ENCODE data around the gene NR3C1.

DNA sequence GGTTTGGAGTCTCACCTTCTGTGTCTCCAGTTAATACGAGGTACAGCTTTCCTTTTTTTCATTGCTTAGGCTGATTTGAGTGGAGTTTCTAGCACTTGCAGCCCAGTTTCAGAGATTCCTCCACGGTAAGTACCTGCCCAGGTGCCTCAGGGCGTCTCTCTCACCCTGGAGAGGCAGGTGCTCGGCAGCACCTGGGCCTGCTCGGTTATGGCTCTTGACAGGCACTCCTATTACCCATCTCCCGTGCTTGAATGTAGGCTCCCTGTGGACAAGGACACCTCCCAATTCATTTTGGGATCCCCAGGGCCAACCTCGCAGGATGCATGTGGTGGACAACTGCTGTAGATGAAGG lies 144.3 kb downstream of the NR3C1 start:
- TF ChIP-seq, protein P1, sequence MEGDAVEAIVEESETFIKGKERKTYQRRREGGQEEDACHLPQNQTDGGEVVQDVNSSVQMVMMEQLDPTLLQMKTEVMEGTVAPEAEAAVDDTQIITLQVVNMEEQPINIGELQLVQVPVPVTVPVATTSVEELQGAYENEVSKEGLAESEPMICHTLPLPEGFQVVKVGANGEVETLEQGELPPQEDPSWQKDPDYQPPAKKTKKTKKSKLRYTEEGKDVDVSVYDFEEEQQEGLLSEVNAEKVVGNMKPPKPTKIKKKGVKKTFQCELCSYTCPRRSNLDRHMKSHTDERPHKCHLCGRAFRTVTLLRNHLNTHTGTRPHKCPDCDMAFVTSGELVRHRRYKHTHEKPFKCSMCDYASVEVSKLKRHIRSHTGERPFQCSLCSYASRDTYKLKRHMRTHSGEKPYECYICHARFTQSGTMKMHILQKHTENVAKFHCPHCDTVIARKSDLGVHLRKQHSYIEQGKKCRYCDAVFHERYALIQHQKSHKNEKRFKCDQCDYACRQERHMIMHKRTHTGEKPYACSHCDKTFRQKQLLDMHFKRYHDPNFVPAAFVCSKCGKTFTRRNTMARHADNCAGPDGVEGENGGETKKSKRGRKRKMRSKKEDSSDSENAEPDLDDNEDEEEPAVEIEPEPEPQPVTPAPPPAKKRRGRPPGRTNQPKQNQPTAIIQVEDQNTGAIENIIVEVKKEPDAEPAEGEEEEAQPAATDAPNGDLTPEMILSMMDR (conservative IDR thresholded peaks at IDR 0.05; ENCODE audit: low read length): no peak
- no peak for TF ChIP-seq EZH2phosphoT487 (IDR thresholded peaks at IDR 0.05; ENCODE audit: borderline replicate concordance)

Data from Loucy (cell line).